NCI-H1930 (cell line): Measurements from ENCODE around the gene NTRK2.

Source experiments
- DNase-seq, 2 experiments: peaks; one replicate each; lab custom pipeline; 2025; lab: John Stamatoyannopoulos, UW

Gene NTRK2

GRCh38 chr9:84939774-84940173, 270.2 kb downstream of the NTRK2 start:
- DNase-seq: no peak

GRCh38 chr9:84940294-84940693, 270.8 kb downstream of the NTRK2 start:
- DNase-seq: no peak

- no peak for DNase-seq
These were observed 272.3 kb downstream of the NTRK2 start for GRCh38 chr9:84941792-84942191.

GRCh38 chr9:84943482-84944050, 274.0 kb downstream of the NTRK2 start:
- no peak for DNase-seq

GRCh38 chr9:84945878-84946538, 276.5 kb downstream of the NTRK2 start:
- no peak for DNase-seq

GRCh38 chr9:84947412-84947972, 278.0 kb downstream of the NTRK2 start:
- no peak for DNase-seq

GRCh38 chr9:84949258-84949657, 279.7 kb downstream of the NTRK2 start:
- DNase-seq: no peak

- DNase-seq: no peak
These were observed 280.4 kb downstream of the NTRK2 start for GRCh38 chr9:84949971-84950370.

- DNase-seq: no peak
These were observed 281.6 kb downstream of the NTRK2 start for GRCh38 chr9:84950879-84951811.

GRCh38 chr9:84953252-84953773, 283.8 kb downstream of the NTRK2 start:
- DNase-seq: no peak

GRCh38 chr9:84953797-84954705, 284.5 kb downstream of the NTRK2 start:
- peak; percentile 75 to 83 for DNase-seq

- DNase-seq: no peak
These were observed 285.6 kb downstream of the NTRK2 start for GRCh38 chr9:84955155-84955554.

- no peak for DNase-seq
These were observed 286.4 kb downstream of the NTRK2 start for GRCh38 chr9:84955971-84956370.

GRCh38 chr9:84959339-84959738, 289.8 kb downstream of the NTRK2 start:
- DNase-seq: no peak

GRCh38 chr9:84966876-84967830, 297.6 kb downstream of the NTRK2 start:
- peak in 1 of 2 experiments; percentile 10 for DNase-seq

- no peak for DNase-seq
These were observed 299.6 kb downstream of the NTRK2 start for GRCh38 chr9:84969084-84969483.

- no peak for DNase-seq
These were observed 300.2 kb downstream of the NTRK2 start for GRCh38 chr9:84969736-84970135.

GRCh38 chr9:84970432-84970831, 300.9 kb downstream of the NTRK2 start:
- no peak for DNase-seq

- DNase-seq: no peak
These were observed 302.0 kb downstream of the NTRK2 start for GRCh38 chr9:84971571-84971970.

GRCh38 chr9:84974258-84974657, 304.7 kb downstream of the NTRK2 start:
- DNase-seq: no peak
